Mesendoderm (in vitro differentiated cells): ENCODE measurements around the gene CBX2.
A peak's percentile ranks its signal among the peaks of the same experiment; 100 is the strongest.

ENCODE experiments used
- DNase-seq: peaks from one replicate; pipeline ENCODE4 v3.0.0; 2013
- H2AK5ac ChIP-seq: 2 replicates; pipeline ENCODE4 v1.6.1; 2013; ENCODE audit warnings: low read length, inconsistent platforms
- H2BK120ac ChIP-seq: 2 replicates; pipeline ENCODE4 v1.6.1; 2013; ENCODE audit warnings: low read depth, mild to moderate bottlenecking, low read length, moderate library complexity, mixed read lengths
- H2BK15ac ChIP-seq: replicated peaks from 2 replicates; pipeline ENCODE4 v1.6.1; 2013; ENCODE audit warnings: low read depth, mild to moderate bottlenecking, moderate library complexity
- H2BK5ac ChIP-seq: 2 replicates; pipeline ENCODE4 v1.6.1; 2013; ENCODE audit warnings: low read length, inconsistent platforms
- H3K18ac ChIP-seq: 2 replicates; pipeline ENCODE4 v1.6.1; 2013; ENCODE audit warnings: mild to moderate bottlenecking, low read length, mixed read lengths
- H3K23ac ChIP-seq: one replicate; pipeline ENCODE4 v1.6.1; 2013; ENCODE audit warnings: low read length
- H3K27ac ChIP-seq: 2 replicates; pipeline ENCODE4 v1.5.1; 2013; ENCODE audit warnings: low read depth, mild to moderate bottlenecking, inconsistent platforms, low read length, moderate library complexity
- H3K27me3 ChIP-seq: 2 replicates; pipeline ENCODE4 v1.6.1; 2013; ENCODE audit warnings: low read length, control low read depth, mild to moderate bottlenecking, inconsistent platforms; ENCODE audit not compliant: insufficient read depth, poor library complexity
- H3K36me3 ChIP-seq: 2 replicates; pipeline ENCODE4 v1.6.1; 2013; ENCODE audit warnings: low read length, inconsistent platforms; ENCODE audit not compliant: control insufficient read depth, insufficient read depth
- H3K4ac ChIP-seq: one replicate; pipeline ENCODE4 v1.6.1; 2013; ENCODE audit warnings: low read depth, mild to moderate bottlenecking, low read length, moderate library complexity
- H3K4me1 ChIP-seq: 2 replicates; pipeline ENCODE4 v1.6.1; 2013; ENCODE audit warnings: low read depth, low read length, inconsistent platforms; ENCODE audit not compliant: control insufficient read depth
- H3K4me2 ChIP-seq: 2 replicates; pipeline ENCODE4 v1.6.1; 2013; ENCODE audit warnings: low read length
- H3K4me3 ChIP-seq: 2 replicates; pipeline ENCODE4 v1.5.1; 2013; ENCODE audit warnings: mild to moderate bottlenecking, low read length
- H3K56ac ChIP-seq: one replicate; pipeline ENCODE4 v1.6.1; 2013; ENCODE audit warnings: low read length
- H3K79me1 ChIP-seq: 2 replicates; pipeline ENCODE4 v1.6.1; 2013; ENCODE audit warnings: low read length, inconsistent platforms
- H3K79me2 ChIP-seq: 2 replicates; pipeline ENCODE4 v1.6.1; 2013; ENCODE audit warnings: mild to moderate bottlenecking, low read length; ENCODE audit not compliant: control insufficient read depth, insufficient read depth
- H3K9ac ChIP-seq: 2 replicates; pipeline ENCODE4 v1.6.1; 2013; ENCODE audit warnings: low read length, inconsistent platforms
- H4K5ac ChIP-seq: one replicate; pipeline ENCODE4 v1.6.1; 2013; ENCODE audit warnings: low read length
- H4K8ac ChIP-seq: one replicate; pipeline ENCODE4 v1.6.1; 2013; ENCODE audit warnings: low read depth, mild to moderate bottlenecking, control low read depth, low read length, moderate library complexity
- WGBS: extraction: QIAGEN DNeasy Blood & Tissue Kit; methylation state at CpG from one replicate; pipeline ENCODE4 v1.1.7; 2013; ENCODE audit warnings: low lambda C conversion rate, missing lambda C conversion rate; ENCODE audit not compliant: insufficient coverage; ENCODE audit errors: extremely low coverage; 5-methylcytosine and 5-hydroxymethylcytosine counted together

CBX2 gene

GRCh38 chr17:79806446-79806760 is 28.5 kb downstream of the CBX2 start:
- H4K8ac ChIP-seq, result no peak overlapping the region
- no peak overlapping the region for H3K18ac ChIP-seq
- H3K9ac ChIP-seq, result no peak overlapping the region
- H2BK15ac ChIP-seq, result no peak overlapping the region
- peaks cover 87% of the 10 kb centered on the region for H3K27me3 ChIP-seq
- DNase-seq, result no peak
- no peak overlapping the region for H2BK5ac ChIP-seq
- H3K4me3 ChIP-seq, result no peak overlapping the region
- H3K4me1 ChIP-seq, result no peaks in the 10 kb centered on the region
- no peaks in the 10 kb centered on the region for H3K79me1 ChIP-seq
- no peak overlapping the region for H3K56ac ChIP-seq
- H3K27ac ChIP-seq, result no peak overlapping the region
- H3K79me2 ChIP-seq, result no peaks in the 10 kb centered on the region
- no peaks in the 10 kb centered on the region for H3K36me3 ChIP-seq
- no peak overlapping the region for H3K4me2 ChIP-seq
- no peak overlapping the region for H2AK5ac ChIP-seq
- no peak overlapping the region for H2BK120ac ChIP-seq
- H3K23ac ChIP-seq, result no peak overlapping the region
- WGBS, result no CpG with 5 or more reads among the region's 4 CpGs
- no peak overlapping the region for H4K5ac ChIP-seq
- no peak overlapping the region for H3K4ac ChIP-seq

- H4K5ac ChIP-seq, result no peak overlapping the region
- H3K27me3 ChIP-seq, result peaks cover 87% of the 10 kb centered on the region
- no peaks in the 10 kb centered on the region for H3K79me2 ChIP-seq
- no peak overlapping the region for H2BK15ac ChIP-seq
- no peaks in the 10 kb centered on the region for H3K36me3 ChIP-seq
- H3K4me3 ChIP-seq, result no peak overlapping the region
- H3K27ac ChIP-seq, result no peak overlapping the region
- H2BK120ac ChIP-seq, result no peak overlapping the region
- H2BK5ac ChIP-seq, result no peak overlapping the region
- H3K9ac ChIP-seq, result no peak overlapping the region
- DNase-seq, result no peak
- H4K8ac ChIP-seq, result no peak overlapping the region
- no peaks in the 10 kb centered on the region for H3K4me1 ChIP-seq
- no peak overlapping the region for H3K4ac ChIP-seq
- H3K79me1 ChIP-seq, result no peaks in the 10 kb centered on the region
- no peak overlapping the region for H3K4me2 ChIP-seq
- no CpG with 5 or more reads among the region's 13 CpGs for WGBS
- no peak overlapping the region for H3K56ac ChIP-seq
- no peak overlapping the region for H2AK5ac ChIP-seq
- no peak overlapping the region for H3K23ac ChIP-seq
- no peak overlapping the region for H3K18ac ChIP-seq
Measured at GRCh38 chr17:79806863-79807720, 29.1 kb downstream of the CBX2 start.

GRCh38 chr17:79808763-79809529 is 31.0 kb downstream of the CBX2 start:
- Histone ChIP-seq H3K27me3 (peaks cover 81% of the 10 kb centered on the region), H2AK5ac (no peak overlapping the region), H3K27ac (no peak overlapping the region), H4K5ac (no peak overlapping the region), H2BK15ac (no peak overlapping the region), H3K23ac (no peak overlapping the region), H3K36me3 (no peaks in the 10 kb centered on the region), H3K79me2 (no peaks in the 10 kb centered on the region), H3K4me1 (no peaks in the 10 kb centered on the region), H3K56ac (no peak overlapping the region), H2BK5ac (no peak overlapping the region), H3K9ac (no peak overlapping the region), H3K18ac (no peak overlapping the region), H3K4me3 (no peak overlapping the region), H2BK120ac (no peak overlapping the region), H3K4ac (no peak overlapping the region), H3K79me1 (no peaks in the 10 kb centered on the region), H4K8ac (no peak overlapping the region), H3K4me2 (no peak overlapping the region)
- no CpG with 5 or more reads among the region's 20 CpGs for WGBS
- DNase-seq, result peak; percentile 84

GRCh38 chr17:79809530-79810129 is 31.7 kb downstream of the CBX2 start:
- H3K9ac ChIP-seq, result no peak overlapping the region
- peak overlapping the region; percentile 30 for H3K18ac ChIP-seq
- no peaks in the 10 kb centered on the region for H3K79me1 ChIP-seq
- no peak for DNase-seq
- H3K4me1 ChIP-seq, result peaks cover 3% of the 10 kb centered on the region
- H3K27ac ChIP-seq, result no peak overlapping the region
- no peak overlapping the region for H3K4me3 ChIP-seq
- no peaks in the 10 kb centered on the region for H3K36me3 ChIP-seq
- H3K27me3 ChIP-seq, result peaks cover 81% of the 10 kb centered on the region
- no peak overlapping the region for H4K5ac ChIP-seq
- no peak overlapping the region for H2BK15ac ChIP-seq
- no peak overlapping the region for H4K8ac ChIP-seq
- WGBS, result no CpG with 5 or more reads among the region's 40 CpGs
- no peak overlapping the region for H3K4ac ChIP-seq
- H3K79me2 ChIP-seq, result no peaks in the 10 kb centered on the region
- H2BK5ac ChIP-seq, result no peak overlapping the region
- no peak overlapping the region for H3K4me2 ChIP-seq
- no peak overlapping the region for H3K23ac ChIP-seq
- H3K56ac ChIP-seq, result no peak overlapping the region
- no peak overlapping the region for H2BK120ac ChIP-seq
- H2AK5ac ChIP-seq, result no peak overlapping the region

GRCh38 chr17:79810130-79811010 is 32.4 kb downstream of the CBX2 start:
- Histone ChIP-seq H3K27ac (no peak overlapping the region), H3K4me3 (no peak overlapping the region), H3K56ac (peak overlapping the region; percentile 42), H3K4me2 (peak overlapping the region; percentile 27), H4K8ac (no peak overlapping the region), H2BK15ac (no peak overlapping the region), H3K4me1 (peaks cover 3% of the 10 kb centered on the region), H2BK120ac (no peak overlapping the region), H2BK5ac (no peak overlapping the region), H3K79me2 (no peaks in the 10 kb centered on the region), H3K23ac (peak overlapping the region; percentile 45), H3K18ac (no peak overlapping the region), H4K5ac (no peak overlapping the region), H3K4ac (no peak overlapping the region), H3K79me1 (no peaks in the 10 kb centered on the region), H3K9ac (peak overlapping the region; percentile 42), H3K27me3 (peaks cover 80% of the 10 kb centered on the region), H3K36me3 (no peaks in the 10 kb centered on the region), H2AK5ac (no peak overlapping the region)
- no CpG with 5 or more reads among the region's 79 CpGs for WGBS
- peak; percentile 88 for DNase-seq
